HCT116 (cell line): ENCODE measurements around the gene SLC37A4. TPM values are rescaled to one million over a fixed set of nuclear protein-coding genes. Genes with fewer than 3 reads are reported as not detected.

Experiments
- ATAC-seq: fragments of 200-7000 bp; cut with Tn5 transposase; 2 replicates; pipeline ENCODE4 v1.9.1; 2020; ENCODE audit warnings: mild to moderate bottlenecking, moderate library complexity
- BruUV-seq: library from RNA; stranded (reverse); fragments of 400-500 nt; replicated peaks from 2 replicates; lab custom pipeline; 2021; lab: Mats Ljungman, UMichigan
- CTCF ChIA-PET: fragments of 300-600 bp; sonication (Branson Sonifier 250); formaldehyde crosslinking; loops from one replicate; lab custom pipeline; 2021; ENCODE audit warnings: antibody characterized with exemption; lab: Charles Lee
- POLR2A ChIA-PET: fragments of 300-600, 350-600 bp; sonication (Branson Sonifier 250); formaldehyde crosslinking; loops from one replicate; lab custom pipeline; 2021; ENCODE audit warnings: antibody characterized with exemption; lab: Charles Lee
- RAD21 ChIA-PET, 2 experiments: fragments of 300-600 bp; sonication (Branson Sonifier 250); formaldehyde crosslinking; loops; one replicate each; lab custom pipeline; 2023; ENCODE audit warnings: low total read pairs in 2 of 2; ENCODE audit not compliant: uncharacterized antibody in 2 of 2, unreplicated experiment in 2 of 2, low non-redundant PET in 1 of 2; lab: Charles Lee
- DNase-seq: peaks from one replicate; pipeline ENCODE4 v3.0.0-alpha.2; 2010; ENCODE audit warnings: low read depth, low spot score
- H2AFZ ChIP-seq: fragments of 200-600 bp; shearing (Covaris generic), sonication (generic); 2 replicates; pipeline ENCODE4 v1.6.1; 2017; ENCODE audit warnings: low read depth, mixed run types, mixed read lengths, antibody characterized with exemption, low read length; ENCODE audit not compliant: poor library complexity, severe bottlenecking
- H3K27ac ChIP-seq: 2 replicates; pipeline ENCODE4 v1.5.1; 2012; ENCODE audit warnings: low read depth, low read length
- H3K27me3 ChIP-seq: fragments of 200-600 bp; sonication (generic); 2 replicates; pipeline ENCODE4 v1.6.1; 2016; ENCODE audit warnings: mixed run types, low read length, mixed read lengths; ENCODE audit not compliant: insufficient read depth
- H3K36me3 ChIP-seq, 2 experiments: fragments of 200-500 bp in 1 of 2; fragments of 200-600 bp in 1 of 2; sonication (Bioruptor generic) in 1 of 2; sonication (generic) in 1 of 2; 2 replicates each; pipeline versions ENCODE4 v1.5.1 to v1.6.1; 2014 to 2016; ENCODE audit warnings: low read length in 2 of 2, inconsistent platforms in 1 of 2, mixed read lengths in 1 of 2, mixed run types in 1 of 2; ENCODE audit not compliant: insufficient read depth in 2 of 2, control insufficient read depth in 1 of 2
- H3K4me1 ChIP-seq, 2 experiments: fragments of 200-600 bp in 1 of 2; sonication (generic) in 1 of 2; 2 replicates each; pipeline versions ENCODE4 v1.5.1 to v1.6.1; 2012 to 2017; ENCODE audit warnings: low read length in 2 of 2, inconsistent platforms in 1 of 2, mild to moderate bottlenecking in 1 of 2, mixed read lengths in 1 of 2, mixed run types in 1 of 2, moderate library complexity in 1 of 2; ENCODE audit not compliant: insufficient read depth in 2 of 2, control insufficient read depth in 1 of 2
- H3K4me2 ChIP-seq: fragments of 200-600 bp; sonication (generic); 2 replicates; pipeline ENCODE4 v1.6.1; 2017; ENCODE audit warnings: mixed run types, low read length, mixed read lengths
- H3K4me3 ChIP-seq, 2 experiments: fragments of 200-600 bp in 1 of 2; sonication (generic) in 1 of 2; replicated peaks in 1 of 2; 2 replicates each; pipeline ENCODE4 v1.5.1; 2011 to 2016; ENCODE audit warnings: low read length in 2 of 2, control low read depth in 1 of 2, low read depth in 1 of 2, mild to moderate bottlenecking in 1 of 2, mixed read lengths in 1 of 2, mixed run types in 1 of 2
- H3K79me2 ChIP-seq: fragments of 200-600 bp; sonication (generic); 2 replicates; pipeline ENCODE4 v1.6.1; 2017; ENCODE audit warnings: mild to moderate bottlenecking, mixed run types, low read length, moderate library complexity, mixed read lengths; ENCODE audit not compliant: insufficient read depth
- H3K9ac ChIP-seq: fragments of 200-600 bp; sonication (generic); 2 replicates; pipeline ENCODE4 v1.6.1; 2016; ENCODE audit warnings: low read length, mixed read lengths
- H3K9me2 ChIP-seq: fragments of 200-600 bp; sonication (generic), shearing (Covaris generic); 2 replicates; pipeline ENCODE4 v1.6.1; 2017; ENCODE audit warnings: mixed run types, mild to moderate bottlenecking, moderate library complexity; ENCODE audit not compliant: insufficient read depth
- H3K9me3 ChIP-seq, 2 experiments: fragments of 200-500 bp in 1 of 2; fragments of 200-600 bp in 1 of 2; sonication (Bioruptor generic) in 1 of 2; sonication (generic) in 1 of 2; 2 replicates each; pipeline ENCODE4 v1.6.1; 2014 to 2017; ENCODE audit warnings: low read length in 2 of 2, mixed read lengths in 2 of 2, inconsistent platforms in 1 of 2, low read depth in 1 of 2, mild to moderate bottlenecking in 1 of 2, mixed run types in 1 of 2, moderate library complexity in 1 of 2; ENCODE audit not compliant: control insufficient read depth in 1 of 2, insufficient read depth in 1 of 2
- H4K20me1 ChIP-seq: fragments of 200-600 bp; sonication (generic), shearing (Covaris generic); 2 replicates; pipeline ENCODE4 v1.6.1; 2017; ENCODE audit warnings: mixed run types, mild to moderate bottlenecking, moderate library complexity; ENCODE audit not compliant: insufficient read depth
- CTCF ChIP-seq, 3 experiments: fragments of 200-600 bp in 1 of 3; sonication (generic) in 1 of 3; IDR thresholded peaks in 2 of 3; conservative IDR thresholded peaks in 1 of 3; 2 replicates each; pipeline ENCODE4 v1.5.1; 2012 to 2017; ENCODE audit warnings: low read depth in 2 of 3, low read length in 2 of 3, antibody characterized with exemption in 1 of 3, borderline replicate concordance in 1 of 3, control low read depth in 1 of 3, mild to moderate bottlenecking in 1 of 3, mixed read lengths in 1 of 3, mixed run types in 1 of 3, moderate library complexity in 1 of 3; ENCODE audit not compliant: insufficient read depth in 1 of 3
- EGR1 ChIP-seq: IDR thresholded peaks from 2 replicates; pipeline ENCODE4 v1.6.1; 2012; ENCODE audit warnings: low read depth
- EZH2phosphoT487 ChIP-seq: fragments of 200-600 bp; IDR thresholded peaks from 2 replicates; pipeline ENCODE4 v1.6.1; 2018; ENCODE audit warnings: antibody characterized with exemption, borderline replicate concordance
- POLR2AphosphoS5 ChIP-seq: IDR thresholded peaks from 2 replicates; pipeline ENCODE4 v1.6.1; 2011; ENCODE audit warnings: mild to moderate bottlenecking, low read depth, low read length, moderate library complexity
- RAD21 ChIP-seq: IDR thresholded peaks from 2 replicates; pipeline ENCODE4 v1.6.1; 2012; ENCODE audit warnings: low read depth, mild to moderate bottlenecking
- SIN3A ChIP-seq: IDR thresholded peaks from 2 replicates; pipeline ENCODE4 v1.6.1; 2012; ENCODE audit warnings: low read depth
- SRF ChIP-seq: IDR thresholded peaks from 2 replicates; pipeline ENCODE4 v1.6.1; 2012; ENCODE audit warnings: low read depth
- TCF7L2 ChIP-seq: IDR thresholded peaks from 2 replicates; pipeline ENCODE4 v1.7.0; 2011; ENCODE audit warnings: borderline replicate concordance, inconsistent platforms; ENCODE audit not compliant: insufficient read depth, insufficient read length; ENCODE audit errors: extremely low read depth
- ZBTB33 ChIP-seq: IDR thresholded peaks from 2 replicates; pipeline ENCODE4 v1.6.1; 2011; ENCODE audit warnings: mild to moderate bottlenecking, low read length, moderate library complexity; ENCODE audit not compliant: insufficient replicate concordance; ENCODE audit errors: extremely low read depth
- ZNF274 ChIP-seq: fragments of 200-500 bp; sonication (Bioruptor generic); IDR thresholded peaks from 2 replicates; pipeline ENCODE4 v1.6.1; 2014; ENCODE audit warnings: mild to moderate bottlenecking, low read depth, low read length, inconsistent platforms
- intact Hi-C: fragments of 100-400 bp; cut with micrococcal nuclease; formaldehyde crosslinking; loops from 2 replicates; pipeline ENCODE4 v1.10.0; 2022
- total RNA-seq: library from RNA; stranded (reverse); gene quantifications from one replicate; pipeline ENCODE4 v1.2.1, GENCODE V29; 2021; ENCODE audit not compliant: unreplicated experiment

Gene SLC37A4
- total RNA-seq, 1 experiment from 2014 or later, result 49.8 TPM

- no peak for ATAC-seq
- no peak for DNase-seq
- RAD21 ChIA-PET, result interaction anchor here in 1 of 2 experiments (0.7 kb wide), 1 partner anchor 306 kb away, joined by 6 read pairs; no protein-coding TSS in a partner anchor
- Histone ChIP-seq H3K27me3 (no peaks in the 10 kb centered on the region), H3K4me3 (peak overlapping the region; percentile 72 to 91), H3K9ac (peak overlapping the region; percentile 99), H3K9me3 (no peaks in the 10 kb centered on the region), H3K4me1 (peaks cover 18 to 29% of the 10 kb centered on the region in 2 experiments), H3K4me2 (peak overlapping the region; percentile 70), H3K79me2 (peaks cover 62% of the 10 kb centered on the region), H3K36me3 (peaks cover 33 to 63% of the 10 kb centered on the region in 2 experiments), H4K20me1 (no peaks in the 10 kb centered on the region), H2AFZ (no peak overlapping the region), H3K9me2 (no peaks in the 10 kb centered on the region), H3K27ac (peak overlapping the region; percentile 96)
- intact Hi-C loops, result loop anchor here (5.0 kb wide), 1 partner anchor 104 kb away; no protein-coding TSS in a partner anchor
- TF ChIP-seq SIN3A, result no peak
- TF ChIP-seq TCF7L2, result no peak
- peak; percentile 14; the same call in 1 of the 2 replicates for TF ChIP-seq POLR2AphosphoS5
- BruUV-seq, result no TSS peak
- CTCF ChIA-PET, result interaction anchor here (1.6 kb wide), 1 partner anchor 327 kb away, joined by 5 read pairs; no protein-coding TSS in a partner anchor
- POLR2A ChIA-PET, result interaction anchor here (1.5 kb wide), 1 partner anchor 105 kb away, joined by 3 read pairs; the partner anchor contains the start of gene HINFP
Measured at GRCh38 chr11:119016216-119017009, 14.3 kb downstream of the SLC37A4 start.

GRCh38 chr11:119015054-119015611 is 15.5 kb downstream of the SLC37A4 start:
- ChIA-PET CTCF (interaction anchor here (1.6 kb wide), 1 partner anchor 325 kb away, joined by 5 read pairs; no protein-coding TSS in a partner anchor), RAD21 (no interaction called here), POLR2A (interaction anchor here (0.6 to 1.5 kb wide), 3 partner anchors 13 to 106 kb away, joined by 3 read pairs; partner anchors contain the start of gene HINFP)
- Histone ChIP-seq H3K36me3 (peaks cover 33 to 65% of the 10 kb centered on the region in 2 experiments), H2AFZ (no peak overlapping the region), H3K27ac (peak overlapping the region; percentile 96; the same call in 1 of the 2 replicates), H3K9ac (no peak overlapping the region), H3K9me3 (no peaks in the 10 kb centered on the region), H4K20me1 (no peaks in the 10 kb centered on the region), H3K4me2 (no peak overlapping the region; the same call in 1 of the 2 replicates), H3K4me3 (no peak overlapping the region), H3K4me1 (peaks cover 16 to 24% of the 10 kb centered on the region in 2 experiments; a peak in 3 of 4 replicates), H3K79me2 (peaks cover 52% of the 10 kb centered on the region), H3K9me2 (no peaks in the 10 kb centered on the region), H3K27me3 (no peaks in the 10 kb centered on the region)
- BruUV-seq, result no TSS peak
- ATAC-seq (peak; percentile 39), DNase-seq (no peak)
- no peak for TF ChIP-seq SIN3A
- TF ChIP-seq SRF, result no peak
- TF ChIP-seq ZBTB33, result no peak
- TF ChIP-seq RAD21, result peak; percentile 45
- TF ChIP-seq POLR2AphosphoS5, result peak; percentile 55
- no peak for TF ChIP-seq ZNF274
- TF ChIP-seq EGR1, result 0 out of 2 replicates have a peak, but pooled peaks have one; percentile 7
- peak; percentile 32 to 45 (median 36); a peak in 4 of 6 replicates for TF ChIP-seq CTCF (IDR thresholded peaks at IDR 0.05 in 2 of 3, conservative IDR thresholded peaks at IDR 0.05 in 1 of 3; ENCODE audit: borderline replicate concordance in 1 of 3, insufficient read depth in 1 of 3, low read depth in 2 of 3, low read length in 2 of 3)
- no peak for TF ChIP-seq EZH2phosphoT487
- intact Hi-C loops, result loop anchor here (5.0 kb wide), 1 partner anchor 103 kb away; no protein-coding TSS in a partner anchor
